PC-3 (cell line): ENCODE data around the gene MXI1. TPM values are rescaled to one million over a fixed set of nuclear protein-coding genes. Genes with fewer than 3 reads are reported as not detected.

Source experiments
- ATAC-seq: fragments of 200-7000 bp; cut with Tn5 transposase; 2 replicates; pipeline ENCODE4 v1.9.1; 2020; ENCODE audit warnings: mild to moderate bottlenecking, moderate library complexity
- BruUV-seq: library from RNA; stranded (reverse); fragments of 400-500 nt; replicated peaks from 2 replicates; lab custom pipeline; 2021; lab: Mats Ljungman, UMichigan
- CTCF ChIA-PET: fragments of 300-600 bp; sonication (Branson Sonifier 250); formaldehyde crosslinking; loops from one replicate; lab custom pipeline; 2022; ENCODE audit warnings: antibody characterized with exemption; lab: Charles Lee
- POLR2A ChIA-PET: fragments of 300-600 bp; sonication (Branson Sonifier 250); formaldehyde crosslinking; loops from one replicate; lab custom pipeline; 2022; ENCODE audit warnings: antibody characterized with exemption; ENCODE audit not compliant: unreplicated experiment; lab: Charles Lee
- DNase-seq: peaks from one replicate; pipeline ENCODE4 v3.0.0-alpha.2; 2015
- H2AFZ ChIP-seq: fragments of 300-600 bp; sonication (generic); 2 replicates; pipeline ENCODE4 v1.6.0; 2016; ENCODE audit warnings: antibody characterized with exemption, low read length
- H3F3A ChIP-seq: fragments of 300-600 bp; sonication (generic); one replicate; pipeline ENCODE4 v1.6.0; 2017; ENCODE audit warnings: antibody characterized with exemption, low read length, control low read depth, mild to moderate bottlenecking; ENCODE audit not compliant: unreplicated experiment
- H3K27ac ChIP-seq: fragments of 300-600 bp; sonication (generic); 2 replicates; pipeline ENCODE4 v1.5.1; 2016; ENCODE audit warnings: mild to moderate bottlenecking, low read length
- H3K27me3 ChIP-seq: fragments of 300-600 bp; sonication (generic); 2 replicates; pipeline ENCODE4 v1.6.1; 2016; ENCODE audit warnings: low read length, mixed read lengths
- H3K36me3 ChIP-seq: fragments of 300-600 bp; sonication (generic); 2 replicates; pipeline ENCODE4 v1.6.1; 2016; ENCODE audit warnings: low read depth, mixed run types, low read length, mixed read lengths
- H3K4me1 ChIP-seq: fragments of 300-600 bp; sonication (generic); 2 replicates; pipeline ENCODE4 v1.5.1; 2016; ENCODE audit warnings: low read length; ENCODE audit not compliant: insufficient read depth
- H3K4me2 ChIP-seq: fragments of 300-600 bp; sonication (generic); 2 replicates; pipeline ENCODE4 v1.6.0; 2016; ENCODE audit warnings: low read length
- H3K4me3 ChIP-seq: fragments of 300-600 bp; sonication (generic); 2 replicates; pipeline ENCODE4 v1.5.1; 2016; ENCODE audit warnings: mild to moderate bottlenecking, low read length, mixed read lengths
- H3K79me2 ChIP-seq: fragments of 300-600 bp; sonication (generic); 2 replicates; pipeline ENCODE4 v1.6.1; 2017; ENCODE audit warnings: low read length, mixed read lengths
- H3K9ac ChIP-seq: fragments of 300-600 bp; sonication (generic); 2 replicates; pipeline ENCODE4 v1.6.0; 2016; ENCODE audit warnings: mild to moderate bottlenecking, low read length
- H3K9me2 ChIP-seq: fragments of 300-600 bp; sonication (generic); replicated peaks from 2 replicates; pipeline ENCODE4 v1.6.1; 2016; ENCODE audit warnings: mixed run types, low read length, mixed read lengths
- H3K9me3 ChIP-seq: fragments of 300-600 bp; sonication (generic); 2 replicates; pipeline ENCODE4 v1.6.1; 2016; ENCODE audit warnings: low read length, mixed read lengths
- H4K20me1 ChIP-seq: fragments of 300-600 bp; sonication (generic); 2 replicates; pipeline ENCODE4 v1.6.1; 2016; ENCODE audit warnings: low read length, mixed read lengths
- EZH2 ChIP-seq: fragments of 300-600 bp; sonication (generic); IDR thresholded peaks from one replicate; pipeline ENCODE4 v1.6.1; 2017; ENCODE audit warnings: antibody characterized with exemption, mild to moderate bottlenecking, low read length; ENCODE audit not compliant: unreplicated experiment
- EZH2phosphoT487 ChIP-seq: fragments of 300-600 bp; sonication (generic); IDR thresholded peaks from 2 replicates; pipeline ENCODE4 v1.6.1; 2018; ENCODE audit warnings: mild to moderate bottlenecking, antibody characterized with exemption, low read length, borderline replicate concordance
- intact Hi-C: fragments of 100-400 bp; cut with micrococcal nuclease; formaldehyde crosslinking; loops from 2 replicates; pipeline ENCODE4 v1.9.0; 2023
- total RNA-seq: library from RNA; depleted of rRNA; stranded (reverse); fragments of >200 nt; gene quantifications from 2 replicates; pipeline ENCODE4 v1.2.3, GENCODE V29; 2014
- TF ChIP-seq, protein P1 (sequence below): fragments of 300-600 bp; sonication (generic); conservative IDR thresholded peaks from 2 replicates; pipeline ENCODE4 v1.5.1; 2017; ENCODE audit warnings: antibody characterized with exemption, low read depth, mild to moderate bottlenecking, low read length

MXI1 gene
- total RNA-seq, 1 experiment from 2014 or later = 18.0 TPM

DNA sequence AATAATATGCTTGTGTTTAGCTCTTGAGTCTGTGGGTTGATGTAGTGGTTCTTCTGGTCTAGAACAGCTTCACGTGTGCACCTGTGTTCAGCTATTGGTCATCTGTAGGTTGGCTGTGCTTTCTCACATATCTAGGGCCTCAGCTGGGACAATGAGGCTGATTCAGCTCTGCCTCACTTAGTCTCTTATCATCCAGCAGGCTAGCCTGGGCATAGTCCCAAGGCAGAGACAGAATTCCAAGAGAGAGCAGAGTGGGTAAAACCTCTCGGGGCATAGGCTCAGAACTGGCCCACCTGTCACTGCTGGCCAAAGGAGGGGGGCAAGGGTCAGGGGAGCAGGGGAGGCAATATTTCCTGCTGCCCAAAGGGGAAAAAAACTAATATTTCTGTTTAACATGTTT, 32.0 kb upstream of the MXI1 start:
- CTCF ChIA-PET = no interaction called here
- Histone ChIP-seq H4K20me1 (no peaks in the 10 kb centered on the region), H3F3A (no peaks in the 10 kb centered on the region), H3K27ac (no peak overlapping the region), H3K27me3 (no peaks in the 10 kb centered on the region), H3K9ac (no peak overlapping the region), H3K4me3 (no peak overlapping the region), H3K4me1 (peaks cover 20% of the 10 kb centered on the region), H3K4me2 (no peak overlapping the region), H2AFZ (no peak overlapping the region), H3K79me2 (no peaks in the 10 kb centered on the region), H3K36me3 (no peaks in the 10 kb centered on the region), H3K9me3 (no peaks in the 10 kb centered on the region), H3K9me2 (no peaks in the 10 kb centered on the region)
- DNase-seq (peak; percentile 10), ATAC-seq (no peak)
- no TSS peak for BruUV-seq
- POLR2A ChIA-PET = no interaction called here
- no peak for TF ChIP-seq EZH2
- TF ChIP-seq EZH2phosphoT487 = no peak
- TF ChIP-seq, protein P1, sequence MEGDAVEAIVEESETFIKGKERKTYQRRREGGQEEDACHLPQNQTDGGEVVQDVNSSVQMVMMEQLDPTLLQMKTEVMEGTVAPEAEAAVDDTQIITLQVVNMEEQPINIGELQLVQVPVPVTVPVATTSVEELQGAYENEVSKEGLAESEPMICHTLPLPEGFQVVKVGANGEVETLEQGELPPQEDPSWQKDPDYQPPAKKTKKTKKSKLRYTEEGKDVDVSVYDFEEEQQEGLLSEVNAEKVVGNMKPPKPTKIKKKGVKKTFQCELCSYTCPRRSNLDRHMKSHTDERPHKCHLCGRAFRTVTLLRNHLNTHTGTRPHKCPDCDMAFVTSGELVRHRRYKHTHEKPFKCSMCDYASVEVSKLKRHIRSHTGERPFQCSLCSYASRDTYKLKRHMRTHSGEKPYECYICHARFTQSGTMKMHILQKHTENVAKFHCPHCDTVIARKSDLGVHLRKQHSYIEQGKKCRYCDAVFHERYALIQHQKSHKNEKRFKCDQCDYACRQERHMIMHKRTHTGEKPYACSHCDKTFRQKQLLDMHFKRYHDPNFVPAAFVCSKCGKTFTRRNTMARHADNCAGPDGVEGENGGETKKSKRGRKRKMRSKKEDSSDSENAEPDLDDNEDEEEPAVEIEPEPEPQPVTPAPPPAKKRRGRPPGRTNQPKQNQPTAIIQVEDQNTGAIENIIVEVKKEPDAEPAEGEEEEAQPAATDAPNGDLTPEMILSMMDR = no peak
- intact Hi-C loops = no loop called here

DNA sequence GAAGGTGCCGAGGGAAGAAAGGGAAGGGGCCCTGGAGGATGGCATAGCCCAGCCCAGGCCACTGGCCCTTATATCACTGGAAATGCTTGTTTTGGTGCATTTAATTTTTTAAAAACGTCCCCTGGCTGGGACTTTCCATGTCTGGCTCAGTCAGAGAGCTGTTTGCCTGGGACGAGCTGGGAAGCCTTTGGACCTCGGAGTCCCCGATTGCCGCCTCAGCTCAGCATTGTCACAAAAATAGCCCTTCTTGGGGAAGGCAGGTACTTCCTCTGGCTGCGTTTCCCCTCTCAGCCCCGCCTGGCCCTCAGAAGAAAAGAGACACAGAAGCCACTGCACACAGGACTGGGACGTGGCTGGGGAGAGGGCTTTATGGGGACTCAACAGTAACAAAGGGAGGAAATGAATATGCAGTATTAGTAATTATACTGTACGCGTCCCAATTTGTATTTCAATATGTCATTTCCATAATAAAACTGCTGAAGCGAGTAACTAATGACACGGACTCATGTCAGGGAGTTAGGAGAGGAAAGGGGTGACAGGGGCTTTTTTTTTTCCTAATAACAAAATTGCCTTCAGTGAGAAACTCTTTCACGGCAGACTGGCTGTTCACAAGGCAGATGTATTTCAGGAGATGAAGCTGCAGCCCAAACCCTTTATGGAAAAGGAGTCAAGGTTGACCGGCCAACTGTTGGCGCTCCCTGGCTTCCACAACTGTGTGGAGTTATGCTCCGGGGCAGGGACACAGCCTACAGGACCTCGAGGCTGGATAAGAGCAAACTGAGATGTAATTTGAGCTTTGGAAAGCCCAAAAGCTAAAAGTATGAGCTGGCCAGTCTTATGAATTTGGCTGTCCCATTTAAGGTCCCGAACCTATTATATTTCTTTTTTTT, 31.0 kb upstream of the MXI1 start:
- Histone ChIP-seq H3K4me3 (no peak overlapping the region), H2AFZ (no peak overlapping the region), H3K9ac (no peak overlapping the region), H3K9me2 (no peaks in the 10 kb centered on the region), H3K4me2 (no peak overlapping the region), H4K20me1 (no peaks in the 10 kb centered on the region), H3K27ac (no peak overlapping the region), H3K79me2 (no peaks in the 10 kb centered on the region), H3K4me1 (peaks cover 14% of the 10 kb centered on the region), H3F3A (no peaks in the 10 kb centered on the region), H3K9me3 (no peaks in the 10 kb centered on the region), H3K27me3 (no peaks in the 10 kb centered on the region), H3K36me3 (no peaks in the 10 kb centered on the region)
- no TSS peak for BruUV-seq
- intact Hi-C loops = no loop called here
- CTCF ChIA-PET = no interaction called here
- DNase-seq (no peak), ATAC-seq (no peak)
- TF ChIP-seq EZH2 = no peak
- TF ChIP-seq, protein P1 = no peak
- TF ChIP-seq EZH2phosphoT487 = no peak
- POLR2A ChIA-PET = no interaction called here

GRCh38 chr10:110179220-110179619, 28.2 kb upstream of the MXI1 start:
- TF ChIP-seq EZH2phosphoT487 = no peak
- Histone ChIP-seq H3K4me3 (no peak overlapping the region), H3K27me3 (no peaks in the 10 kb centered on the region), H3K27ac (no peak overlapping the region), H3F3A (no peaks in the 10 kb centered on the region), H3K79me2 (no peaks in the 10 kb centered on the region), H3K9me2 (no peaks in the 10 kb centered on the region), H4K20me1 (no peaks in the 10 kb centered on the region), H2AFZ (no peak overlapping the region), H3K4me2 (no peak overlapping the region), H3K9me3 (no peaks in the 10 kb centered on the region), H3K36me3 (no peaks in the 10 kb centered on the region), H3K9ac (no peak overlapping the region), H3K4me1 (no peaks in the 10 kb centered on the region)
- intact Hi-C loops = no loop called here
- BruUV-seq = no TSS peak
- POLR2A ChIA-PET = no interaction called here
- CTCF ChIA-PET = no interaction called here
- no peak for ATAC-seq
- DNase-seq = no peak
